Naive B cell (primary cell): ENCODE measurements around the gene A4GALT. TPM values are rescaled to one million over a fixed set of nuclear protein-coding genes. Genes with fewer than 3 reads are reported as not detected.

Experiments
- ATAC-seq, 2 donors: fragments of 150-1000 bp; cut with Tn5 transposase; 2 replicates each; pipeline ENCODE4 v1.10.0; 2021; ENCODE audit warnings: low read depth in 2 of 2, mild to moderate bottlenecking in 2 of 2, moderate library complexity in 2 of 2
- DNase-seq: peaks from one replicate; pipeline ENCODE4 v3.0.0; 2022
- H3K27ac Mint-ChIP-seq, 6 donors: one replicate each; pipeline ENCODE4 v1.8.0; 2020 to 2022; ENCODE audit warnings: mild to moderate bottlenecking in 6 of 6, mixed read lengths in 6 of 6, moderate library complexity in 5 of 6, inconsistent platforms in 2 of 6
- H3K27me3 Mint-ChIP-seq, 3 donors: one replicate each; pipeline ENCODE4 v1.8.0; 2021 to 2022; ENCODE audit warnings: mixed read lengths in 3 of 3, mild to moderate bottlenecking in 1 of 3
- H3K36me3 Mint-ChIP-seq, 2 donors: one replicate each; pipeline ENCODE4 v1.8.0; 2020 to 2022; ENCODE audit warnings: mixed read lengths in 2 of 2, inconsistent platforms in 1 of 2, mild to moderate bottlenecking in 1 of 2
- H3K4me1 Mint-ChIP-seq, 3 donors: one replicate each; pipeline ENCODE4 v1.8.0; 2020 to 2022; ENCODE audit warnings: mixed read lengths in 3 of 3, inconsistent platforms in 1 of 3, mild to moderate bottlenecking in 1 of 3, moderate library complexity in 1 of 3
- H3K4me3 Mint-ChIP-seq, 8 donors: one replicate each; pipeline ENCODE4 v1.8.0; 2020 to 2022; ENCODE audit warnings: mild to moderate bottlenecking in 8 of 8, mixed read lengths in 8 of 8, moderate library complexity in 8 of 8, inconsistent platforms in 2 of 8
- H3K9me3 Mint-ChIP-seq, 7 donors: one replicate each; pipeline ENCODE4 v1.8.0; 2020 to 2022; ENCODE audit warnings: mixed read lengths in 7 of 7, mild to moderate bottlenecking in 5 of 7, inconsistent platforms in 2 of 7, moderate library complexity in 1 of 7
- polyA plus RNA-seq, 6 donors: library from polyadenylated mRNA; unstranded; fragments of 300-500 nt; fragmentation: Illumina TruSeq; gene quantifications; one replicate each; pipeline ENCODE4 v1.2.3, GENCODE V29; 2021; ENCODE audit warnings: low read depth in 6 of 6

A4GALT gene
- polyA plus RNA-seq, 6 donors from 2014 or later = 0.73 TPM; not detected in 5

GRCh38 chr22:42726811-42727210 lies 6.1 kb upstream of the A4GALT start:
- Mint-ChIP-seq H3K4me1 (peaks cover 4 to 13% (median 7%) of the 10 kb centered on the region in 3 donors), H3K4me3 (no peak overlapping the region), H3K27me3 (peaks cover 18 to 42% (median 25%) of the 10 kb centered on the region in 3 donors), H3K36me3 (no peaks in the 10 kb centered on the region), H3K27ac (peak overlapping the region in 1 of 6 donors; percentile 26), H3K9me3 (no peaks in the 10 kb centered on the region)
- ATAC-seq (no peak), DNase-seq (no peak)

DNA sequence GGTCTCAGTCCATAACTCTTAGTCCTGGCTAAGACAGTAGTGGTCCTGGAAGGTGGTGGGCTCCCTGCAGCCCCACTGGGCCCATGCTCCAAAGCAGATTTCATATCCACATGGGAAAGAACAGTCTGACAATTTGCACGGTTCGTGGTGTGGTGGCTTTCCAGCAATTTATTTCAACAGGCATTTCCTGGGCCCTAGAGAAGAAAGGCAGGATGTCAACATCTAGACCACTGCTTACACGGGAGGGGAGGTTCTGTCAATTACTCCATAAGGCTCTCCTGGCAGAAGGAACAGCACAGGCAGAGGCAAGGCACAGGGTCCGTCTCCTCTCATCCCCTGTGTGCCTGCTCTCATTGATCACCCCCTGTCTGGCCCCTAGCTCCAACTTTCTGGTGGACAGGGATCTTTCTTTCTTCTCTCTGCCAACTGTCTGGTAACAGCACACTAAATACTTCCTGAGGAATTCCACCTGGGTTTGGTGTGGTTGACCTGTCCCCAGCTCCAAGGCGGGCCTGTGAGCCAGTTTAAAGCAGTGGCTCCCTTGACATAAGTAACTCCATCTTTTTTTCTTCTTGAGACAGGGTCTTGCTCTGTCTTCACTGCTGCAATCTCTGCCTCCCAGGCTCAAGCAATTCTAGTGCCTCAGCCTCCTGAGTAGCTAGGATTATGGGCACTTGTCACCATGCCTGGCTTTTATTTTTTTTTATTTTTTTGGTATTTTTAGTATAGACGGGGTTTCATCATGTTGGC lies 5.1 kb upstream of the A4GALT start:
- no peak for ATAC-seq

GRCh38 chr22:42724062-42724461 lies 3.4 kb upstream of the A4GALT start:
- Mint-ChIP-seq H3K4me1 (peaks cover 21 to 31% (median 24%) of the 10 kb centered on the region in 3 donors), H3K36me3 (no peaks in the 10 kb centered on the region), H3K4me3 (no peak overlapping the region), H3K27me3 (peaks cover 29 to 60% (median 44%) of the 10 kb centered on the region in 3 donors), H3K27ac (peak overlapping the region in 1 of 6 donors; percentile 30), H3K9me3 (no peaks in the 10 kb centered on the region)
- no peak for ATAC-seq
- no peak for DNase-seq

More for the DNA sequence above, 5.1 kb upstream of the A4GALT start:
- Mint-ChIP-seq H3K9me3 (no peaks in the 10 kb centered on the region), H3K27me3 (peaks cover 23 to 52% (median 36%) of the 10 kb centered on the region in 3 donors), H3K27ac (no peak overlapping the region), H3K4me1 (peaks cover 14 to 23% (median 17%) of the 10 kb centered on the region in 3 donors), H3K4me3 (peak overlapping the region in 1 of 8 donors; percentile 77), H3K36me3 (no peaks in the 10 kb centered on the region)
- no peak for DNase-seq

- ATAC-seq = no peak
Measured at GRCh38 chr22:42721045-42721434, 370 bp upstream of the A4GALT start.

GRCh38 chr22:42719656-42720262 lies 911 bp downstream of the A4GALT start:
- peak overlapping the region in 2 of 6 donors; percentile 21 to 63 for H3K27ac Mint-ChIP-seq
- peak overlapping the region; percentile 72 to 94 (median 88) for H3K4me3 Mint-ChIP-seq
- no peaks in the 10 kb centered on the region for H3K36me3 Mint-ChIP-seq
- peak in 1 of 2 donors; percentile 15 for ATAC-seq
- H3K4me1 Mint-ChIP-seq = peaks cover 40 to 52% (median 44%) of the 10 kb centered on the region in 3 donors
- H3K9me3 Mint-ChIP-seq = no peaks in the 10 kb centered on the region
- peak; percentile 12 for DNase-seq
- H3K27me3 Mint-ChIP-seq = peaks cover 22 to 51% (median 33%) of the 10 kb centered on the region in 3 donors

More at GRCh38 chr22:42721045-42721434, 370 bp upstream of the A4GALT start:
- Mint-ChIP-seq H3K36me3 (no peaks in the 10 kb centered on the region), H3K27ac (peak overlapping the region in 1 of 6 donors; percentile 8), H3K9me3 (no peaks in the 10 kb centered on the region), H3K27me3 (peaks cover 22 to 60% (median 33%) of the 10 kb centered on the region in 3 donors), H3K4me3 (peak overlapping the region; percentile 72 to 88 (median 79)), H3K4me1 (peaks cover 38 to 47% (median 43%) of the 10 kb centered on the region in 3 donors)
- DNase-seq = no peak

DNA sequence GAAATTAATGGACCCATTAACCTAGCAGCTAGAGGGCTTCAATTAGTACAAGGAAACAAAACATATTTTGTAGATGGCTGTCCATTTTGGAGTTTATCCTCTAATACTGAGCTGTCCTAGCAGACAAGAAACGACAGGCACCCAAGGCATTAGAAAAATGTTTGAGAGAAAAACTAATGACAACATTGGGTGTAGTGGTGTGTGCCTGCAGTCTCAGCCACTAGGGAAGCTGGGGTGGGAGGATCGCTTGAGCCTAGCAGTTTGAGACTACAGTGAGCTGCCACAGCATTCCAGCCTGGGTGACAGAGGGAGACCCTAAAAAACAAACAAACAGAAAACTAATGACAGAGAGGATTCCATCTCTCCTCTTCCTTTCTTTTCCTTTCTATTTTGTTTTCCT lies 1.5 kb downstream of the A4GALT start:
- H3K36me3 Mint-ChIP-seq = no peaks in the 10 kb centered on the region
- H3K27me3 Mint-ChIP-seq = peaks cover 22 to 49% (median 33%) of the 10 kb centered on the region in 3 donors
- no peak for DNase-seq
- no peak for ATAC-seq
- H3K9me3 Mint-ChIP-seq = no peaks in the 10 kb centered on the region
- H3K27ac Mint-ChIP-seq = peak overlapping the region in 2 of 6 donors; percentile 21 to 60
- H3K4me1 Mint-ChIP-seq = peaks cover 44 to 55% (median 44%) of the 10 kb centered on the region in 3 donors
- peak overlapping the region; percentile 72 to 94 (median 88) for H3K4me3 Mint-ChIP-seq

DNA sequence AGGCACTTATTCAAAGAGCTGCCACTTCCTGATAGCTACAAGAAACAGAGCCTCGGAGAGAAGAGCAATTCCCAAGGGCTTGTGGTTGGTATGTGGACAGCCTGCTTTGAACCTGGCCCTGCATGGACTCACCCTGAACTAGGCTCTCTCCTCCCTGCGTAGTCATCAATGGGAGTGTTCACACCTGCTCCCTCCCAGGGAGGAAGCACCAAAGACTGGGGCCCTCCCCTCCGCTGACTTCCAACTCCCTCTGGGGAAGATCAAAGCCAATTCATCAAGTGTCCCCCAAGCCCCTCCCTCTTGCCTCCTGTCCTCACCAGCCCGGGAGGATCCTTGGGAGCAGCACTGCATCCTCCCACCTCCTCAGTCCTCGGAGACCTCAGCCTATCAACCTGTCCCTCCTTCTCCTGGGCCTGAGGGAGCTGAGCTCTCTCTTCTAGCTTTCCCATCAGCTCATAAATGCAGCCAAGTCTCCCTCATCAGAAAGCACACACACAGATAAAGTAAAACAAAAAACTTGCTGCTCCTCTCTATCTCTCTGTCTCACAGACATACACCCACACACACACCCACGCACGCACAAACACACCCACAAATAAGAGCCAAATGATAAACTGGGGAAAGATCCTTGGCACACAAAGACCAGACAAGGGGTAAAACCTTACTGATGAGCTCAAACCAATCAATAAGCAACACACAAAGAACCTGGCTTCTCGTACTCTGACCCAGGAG lies 3.3 kb downstream of the A4GALT start:
- Mint-ChIP-seq H3K27me3 (peaks cover 24 to 38% (median 24%) of the 10 kb centered on the region in 3 donors), H3K9me3 (no peaks in the 10 kb centered on the region), H3K27ac (peak overlapping the region; percentile 29 to 90 (median 62)), H3K4me1 (peaks cover 44 to 56% (median 44%) of the 10 kb centered on the region in 3 donors), H3K36me3 (no peaks in the 10 kb centered on the region), H3K4me3 (peak overlapping the region in 6 of 8 donors; percentile 6 to 77 (median 55))
- DNase-seq (no peak), ATAC-seq (peak; percentile 4 to 8)

DNA sequence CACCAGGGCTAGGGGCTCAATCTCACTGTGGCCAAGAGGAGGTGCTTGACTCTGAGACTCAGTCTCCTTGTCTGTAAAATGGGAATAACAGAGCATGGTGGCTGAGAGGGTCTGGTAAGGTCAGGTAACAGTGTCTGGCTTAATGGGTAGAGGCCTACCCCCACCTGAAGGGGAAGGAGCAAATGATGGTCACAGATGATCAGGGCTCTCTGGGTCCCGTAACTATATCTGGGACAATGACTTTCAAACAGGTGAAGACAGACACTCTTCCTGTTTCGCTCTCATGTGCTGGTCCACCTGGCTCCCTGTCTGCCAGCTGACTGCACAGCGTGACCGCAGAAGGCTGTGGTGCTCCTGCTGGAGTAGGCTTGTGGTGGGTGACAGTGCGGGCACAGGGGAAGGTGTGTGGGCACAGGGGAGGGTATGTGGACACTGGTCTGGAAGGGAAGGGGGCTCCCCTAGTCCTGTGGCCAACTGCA lies 4.0 kb downstream of the A4GALT start:
- H3K4me3 Mint-ChIP-seq = peak overlapping the region in 6 of 8 donors; percentile 13 to 77 (median 43)

GRCh38 chr22:42716221-42716620 lies 4.4 kb downstream of the A4GALT start:
- Mint-ChIP-seq H3K4me3 (peak overlapping the region in 2 of 8 donors; percentile 17 to 67), H3K27ac (peak overlapping the region in 3 of 6 donors; percentile 60 to 90 (median 69)), H3K9me3 (no peaks in the 10 kb centered on the region), H3K27me3 (peaks cover 16 to 36% (median 18%) of the 10 kb centered on the region in 3 donors), H3K36me3 (no peaks in the 10 kb centered on the region), H3K4me1 (peaks cover 36 to 55% (median 38%) of the 10 kb centered on the region in 3 donors)
- DNase-seq (no peak), ATAC-seq (no peak)

More for the DNA sequence above, 4.0 kb downstream of the A4GALT start:
- peaks cover 41 to 57% (median 43%) of the 10 kb centered on the region in 3 donors for H3K4me1 Mint-ChIP-seq
- peak overlapping the region in 5 of 6 donors; percentile 26 to 90 (median 60) for H3K27ac Mint-ChIP-seq
- peak; percentile 69 for DNase-seq
- H3K36me3 Mint-ChIP-seq = no peaks in the 10 kb centered on the region
- peaks cover 20 to 37% (median 23%) of the 10 kb centered on the region in 3 donors for H3K27me3 Mint-ChIP-seq
- ATAC-seq = peak; percentile 87 to 88
- H3K9me3 Mint-ChIP-seq = no peaks in the 10 kb centered on the region

DNA sequence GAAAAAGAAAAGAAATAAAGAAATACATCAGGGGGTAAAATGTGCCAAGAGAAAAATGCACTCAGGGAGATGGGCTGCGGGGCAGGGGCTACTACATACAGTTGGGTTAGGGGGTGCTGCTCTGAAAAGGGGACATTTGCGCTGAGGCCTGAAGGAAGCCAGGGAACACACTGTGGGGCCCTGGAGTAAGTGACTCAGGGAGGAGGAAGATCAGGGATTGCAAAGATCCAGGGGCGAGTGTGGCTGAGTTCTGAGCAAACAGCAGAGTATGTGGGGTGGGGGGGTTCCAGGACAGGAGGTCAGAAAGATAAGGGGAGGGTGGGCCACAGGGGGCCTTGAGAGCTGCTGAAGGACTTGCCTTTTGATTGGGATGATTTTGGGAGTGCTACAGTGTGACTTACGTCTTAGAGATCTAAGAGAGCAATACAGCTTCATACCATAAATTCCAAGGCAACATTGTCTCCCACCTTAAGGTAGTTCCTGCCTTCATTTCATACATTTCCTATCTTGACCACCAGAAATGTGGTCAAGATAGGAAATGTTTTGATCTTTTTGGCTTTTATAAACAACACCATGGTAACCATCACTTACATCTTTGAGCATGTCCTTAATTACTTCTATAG lies 5.8 kb downstream of the A4GALT start:
- peaks cover 11 to 32% (median 15%) of the 10 kb centered on the region in 3 donors for H3K27me3 Mint-ChIP-seq

GRCh38 chr22:42714308-42714707 lies 6.4 kb downstream of the A4GALT start:
- DNase-seq = no peak
- Mint-ChIP-seq H3K9me3 (peaks cover 0 to 14% (median 4%) of the 10 kb centered on the region in 7 donors), H3K27me3 (peaks cover 6 to 26% (median 11%) of the 10 kb centered on the region in 3 donors), H3K36me3 (no peaks in the 10 kb centered on the region), H3K4me3 (no peak overlapping the region), H3K4me1 (peaks cover 28 to 46% (median 29%) of the 10 kb centered on the region in 3 donors), H3K27ac (no peak overlapping the region)
- no peak for ATAC-seq

More for the DNA sequence above, 5.8 kb downstream of the A4GALT start:
- H3K4me3 Mint-ChIP-seq = no peak overlapping the region
- ATAC-seq (no peak), DNase-seq (no peak)
- peaks cover 33 to 52% (median 34%) of the 10 kb centered on the region in 3 donors for H3K4me1 Mint-ChIP-seq
- no peaks in the 10 kb centered on the region for H3K36me3 Mint-ChIP-seq
- H3K9me3 Mint-ChIP-seq = peaks cover 0 to 10% (median 3%) of the 10 kb centered on the region in 7 donors
- peak overlapping the region in 1 of 6 donors; percentile 35 for H3K27ac Mint-ChIP-seq
